Measurements from ENCODE around the gene FARP1.
A peak's percentile ranks its signal among the peaks of the same experiment; 100 is the strongest.

FARP1 gene

GRCh38 chr13:98207416-98207815 lies 64.5 kb downstream of the FARP1 start:
- no peaks in the 10 kb centered on the region for H3K27me3 ChIP-seq (replicated peaks; ENCODE audit: control insufficient read depth, insufficient read depth, low read length)
- no peak overlapping the region for H3K4me3 ChIP-seq (ENCODE audit: low read length)
- H3K9me3 ChIP-seq (ENCODE audit: control insufficient read depth, low read length) = peaks cover 11% of the 10 kb centered on the region
- H3K36me3 ChIP-seq (ENCODE audit: control insufficient read depth, insufficient read depth, low read length, severe bottlenecking) = no peaks in the 10 kb centered on the region
- DNase-seq (ENCODE audit: low read depth) = no peak
- H3K9ac ChIP-seq (ENCODE audit: low read length) = no peak overlapping the region
- peaks cover 8% of the 10 kb centered on the region for H3K4me1 ChIP-seq (ENCODE audit: control insufficient read depth, insufficient read depth, low read length)

GRCh38 chr13:98208606-98209005 lies 65.7 kb downstream of the FARP1 start:
- no peak for DNase-seq (ENCODE audit: low read depth)
- H3K9ac ChIP-seq (ENCODE audit: low read length) = no peak overlapping the region
- H3K27me3 ChIP-seq (replicated peaks; ENCODE audit: control insufficient read depth, insufficient read depth, low read length) = no peaks in the 10 kb centered on the region
- no peaks in the 10 kb centered on the region for H3K36me3 ChIP-seq (ENCODE audit: control insufficient read depth, insufficient read depth, low read length, severe bottlenecking)
- peaks cover 11% of the 10 kb centered on the region for H3K9me3 ChIP-seq (ENCODE audit: control insufficient read depth, low read length)
- H3K4me3 ChIP-seq (ENCODE audit: low read length) = no peak overlapping the region
- H3K4me1 ChIP-seq (ENCODE audit: control insufficient read depth, insufficient read depth, low read length) = peaks cover 4% of the 10 kb centered on the region

- Histone ChIP-seq H3K9me3 (ENCODE audit: control insufficient read depth, low read length) (no peaks in the 10 kb centered on the region), H3K27me3 (replicated peaks; ENCODE audit: control insufficient read depth, insufficient read depth, low read length) (no peaks in the 10 kb centered on the region), H3K36me3 (ENCODE audit: control insufficient read depth, insufficient read depth, low read length, severe bottlenecking) (no peaks in the 10 kb centered on the region), H3K4me3 (ENCODE audit: low read length) (no peak overlapping the region), H3K9ac (ENCODE audit: low read length) (no peak overlapping the region), H3K4me1 (ENCODE audit: control insufficient read depth, insufficient read depth, low read length) (no peaks in the 10 kb centered on the region)
- DNase-seq (ENCODE audit: low read depth) = no peak
These were observed 69.9 kb downstream of the FARP1 start for GRCh38 chr13:98212763-98213162.

GRCh38 chr13:98213354-98213753 lies 70.5 kb downstream of the FARP1 start:
- H3K9ac ChIP-seq (ENCODE audit: low read length) = no peak overlapping the region
- no peaks in the 10 kb centered on the region for H3K4me1 ChIP-seq (ENCODE audit: control insufficient read depth, insufficient read depth, low read length)
- H3K27me3 ChIP-seq (replicated peaks; ENCODE audit: control insufficient read depth, insufficient read depth, low read length) = no peaks in the 10 kb centered on the region
- DNase-seq (ENCODE audit: low read depth) = no peak
- H3K36me3 ChIP-seq (ENCODE audit: control insufficient read depth, insufficient read depth, low read length, severe bottlenecking) = no peaks in the 10 kb centered on the region
- H3K4me3 ChIP-seq (ENCODE audit: low read length) = no peak overlapping the region
- H3K9me3 ChIP-seq (ENCODE audit: control insufficient read depth, low read length) = no peaks in the 10 kb centered on the region

- H3K36me3 ChIP-seq (ENCODE audit: control insufficient read depth, insufficient read depth, low read length, severe bottlenecking) = no peaks in the 10 kb centered on the region
These were observed 71.2 kb downstream of the FARP1 start for GRCh38 chr13:98214008-98214643.

GRCh38 chr13:98214707-98215106 lies 71.8 kb downstream of the FARP1 start:
- Histone ChIP-seq H3K27me3 (replicated peaks; ENCODE audit: control insufficient read depth, insufficient read depth, low read length) (no peaks in the 10 kb centered on the region), H3K4me1 (ENCODE audit: control insufficient read depth, insufficient read depth, low read length) (no peaks in the 10 kb centered on the region), H3K36me3 (ENCODE audit: control insufficient read depth, insufficient read depth, low read length, severe bottlenecking) (no peaks in the 10 kb centered on the region)

More at GRCh38 chr13:98214008-98214643, 71.2 kb downstream of the FARP1 start:
- no peak for DNase-seq (ENCODE audit: low read depth)
- Histone ChIP-seq H3K4me1 (ENCODE audit: control insufficient read depth, insufficient read depth, low read length) (no peaks in the 10 kb centered on the region), H3K27me3 (replicated peaks; ENCODE audit: control insufficient read depth, insufficient read depth, low read length) (no peaks in the 10 kb centered on the region), H3K9me3 (ENCODE audit: control insufficient read depth, low read length) (no peaks in the 10 kb centered on the region), H3K9ac (ENCODE audit: low read length) (no peak overlapping the region), H3K4me3 (ENCODE audit: low read length) (no peak overlapping the region)

GRCh38 chr13:98215508-98215907 lies 72.6 kb downstream of the FARP1 start:
- no peak overlapping the region for H3K9ac ChIP-seq (ENCODE audit: low read length)
- no peak for DNase-seq (ENCODE audit: low read depth)
- peaks cover 6% of the 10 kb centered on the region for H3K4me1 ChIP-seq (ENCODE audit: control insufficient read depth, insufficient read depth, low read length)
- no peak overlapping the region for H3K4me3 ChIP-seq (ENCODE audit: low read length)
- H3K27me3 ChIP-seq (replicated peaks; ENCODE audit: control insufficient read depth, insufficient read depth, low read length) = no peaks in the 10 kb centered on the region
- no peaks in the 10 kb centered on the region for H3K36me3 ChIP-seq (ENCODE audit: control insufficient read depth, insufficient read depth, low read length, severe bottlenecking)
- H3K9me3 ChIP-seq (ENCODE audit: control insufficient read depth, low read length) = no peaks in the 10 kb centered on the region

More at GRCh38 chr13:98214707-98215106, 71.8 kb downstream of the FARP1 start:
- H3K9me3 ChIP-seq (ENCODE audit: control insufficient read depth, low read length) = no peaks in the 10 kb centered on the region
- no peak overlapping the region for H3K4me3 ChIP-seq (ENCODE audit: low read length)
- H3K9ac ChIP-seq (ENCODE audit: low read length) = no peak overlapping the region
- DNase-seq (ENCODE audit: low read depth) = no peak

GRCh38 chr13:98216135-98216565 lies 73.3 kb downstream of the FARP1 start:
- Histone ChIP-seq H3K27me3 (replicated peaks; ENCODE audit: control insufficient read depth, insufficient read depth, low read length) (no peaks in the 10 kb centered on the region), H3K4me3 (ENCODE audit: low read length) (no peak overlapping the region), H3K9me3 (ENCODE audit: control insufficient read depth, low read length) (no peaks in the 10 kb centered on the region), H3K36me3 (ENCODE audit: control insufficient read depth, insufficient read depth, low read length, severe bottlenecking) (no peaks in the 10 kb centered on the region), H3K9ac (ENCODE audit: low read length) (no peak overlapping the region), H3K4me1 (ENCODE audit: control insufficient read depth, insufficient read depth, low read length) (peaks cover 12% of the 10 kb centered on the region)
- peak; percentile 37 for DNase-seq (ENCODE audit: low read depth)

GRCh38 chr13:98216711-98217285 lies 73.9 kb downstream of the FARP1 start:
- H3K9ac ChIP-seq (ENCODE audit: low read length) = no peak overlapping the region
- no peak for DNase-seq (ENCODE audit: low read depth)
- H3K36me3 ChIP-seq (ENCODE audit: control insufficient read depth, insufficient read depth, low read length, severe bottlenecking) = no peaks in the 10 kb centered on the region
- H3K27me3 ChIP-seq (replicated peaks; ENCODE audit: control insufficient read depth, insufficient read depth, low read length) = no peaks in the 10 kb centered on the region
- H3K4me3 ChIP-seq (ENCODE audit: low read length) = no peak overlapping the region
- H3K9me3 ChIP-seq (ENCODE audit: control insufficient read depth, low read length) = no peaks in the 10 kb centered on the region
- H3K4me1 ChIP-seq (ENCODE audit: control insufficient read depth, insufficient read depth, low read length) = peaks cover 14% of the 10 kb centered on the region

GRCh38 chr13:98217597-98217996 lies 74.7 kb downstream of the FARP1 start:
- Histone ChIP-seq H3K9ac (ENCODE audit: low read length) (no peak overlapping the region), H3K27me3 (replicated peaks; ENCODE audit: control insufficient read depth, insufficient read depth, low read length) (no peaks in the 10 kb centered on the region), H3K9me3 (ENCODE audit: control insufficient read depth, low read length) (no peaks in the 10 kb centered on the region), H3K4me3 (ENCODE audit: low read length) (no peak overlapping the region), H3K36me3 (ENCODE audit: control insufficient read depth, insufficient read depth, low read length, severe bottlenecking) (no peaks in the 10 kb centered on the region), H3K4me1 (ENCODE audit: control insufficient read depth, insufficient read depth, low read length) (peaks cover 21% of the 10 kb centered on the region)
- DNase-seq (ENCODE audit: low read depth) = no peak

GRCh38 chr13:98219685-98220084 lies 76.8 kb downstream of the FARP1 start:
- H3K36me3 ChIP-seq (ENCODE audit: control insufficient read depth, insufficient read depth, low read length, severe bottlenecking) = no peaks in the 10 kb centered on the region
- no peak overlapping the region for H3K4me3 ChIP-seq (ENCODE audit: low read length)
- no peaks in the 10 kb centered on the region for H3K9me3 ChIP-seq (ENCODE audit: control insufficient read depth, low read length)
- DNase-seq (ENCODE audit: low read depth) = no peak
- H3K4me1 ChIP-seq (ENCODE audit: control insufficient read depth, insufficient read depth, low read length) = peaks cover 25% of the 10 kb centered on the region
- no peak overlapping the region for H3K9ac ChIP-seq (ENCODE audit: low read length)
- H3K27me3 ChIP-seq (replicated peaks; ENCODE audit: control insufficient read depth, insufficient read depth, low read length) = no peaks in the 10 kb centered on the region

Measured in adipocyte (in vitro differentiated cells).